GM18861 (cell line): Measurements from ENCODE around the gene DLGAP4.

Source experiments
- ATAC-seq: cut with Tn5 transposase; IDR thresholded peaks from one replicate; pipeline ENCODE4 v1.9.1; 2021; ENCODE audit not compliant: unreplicated experiment

Gene DLGAP4

GRCh38 chr20:36574366-36575135 lies 268.4 kb downstream of the DLGAP4 start:
- no peak for ATAC-seq

- ATAC-seq, result no peak
These were observed 269.9 kb downstream of the DLGAP4 start for GRCh38 chr20:36576081-36576445.
